CD4-positive, alpha-beta T cell (primary cell): Measurements from ENCODE around the gene GRXCR2. TPM values are rescaled to one million over a fixed set of nuclear protein-coding genes. Genes with fewer than 3 reads are reported as not detected.

Experiments used
- ATAC-seq: fragments of 200-7000 bp; cut with Tn5 transposase; one replicate; pipeline ENCODE4 v1.10.0; 2022; ENCODE audit warnings: mild to moderate bottlenecking; ENCODE audit not compliant: poor library complexity
- CTCF ChIA-PET: fragments of 350-600 bp; sonication (Branson Sonifier 250); formaldehyde crosslinking; loops from one replicate; lab custom pipeline; 2021; ENCODE audit warnings: antibody characterized with exemption, inconsistent platforms; lab: Charles Lee
- POLR2A ChIA-PET: fragments of 350-600 bp; sonication (Branson Sonifier 250); formaldehyde crosslinking; loops from one replicate; lab custom pipeline; 2021; ENCODE audit warnings: antibody characterized with exemption, inconsistent platforms; lab: Charles Lee
- DNase-seq, 14 experiments: peaks; one replicate each; pipeline ENCODE4 v3.0.0-alpha.2; 2013 to 2020; ENCODE audit warnings: mixed read lengths in 2 of 14
- H3K27ac ChIP-seq, 2 donors: one replicate each; pipeline versions ENCODE4 v1.5.1 to v1.7.0; 2013; ENCODE audit warnings: low read length in 2 of 2, low read depth in 1 of 2, mild to moderate bottlenecking in 1 of 2
- H3K27me3 ChIP-seq, 2 experiments: 1 replicate in 1 of 2; 2 replicates in 1 of 2; pipeline versions ENCODE4 v1.6.1 to v1.7.0; 2013; ENCODE audit warnings: low read length in 2 of 2, control low read depth in 1 of 2, mild to moderate bottlenecking in 1 of 2, moderate library complexity in 1 of 2; ENCODE audit not compliant: insufficient read depth in 2 of 2, control insufficient read depth in 1 of 2
- H3K36me3 ChIP-seq: one replicate; pipeline ENCODE4 v1.6.1; 2013; ENCODE audit warnings: low read length, control low read depth; ENCODE audit not compliant: insufficient read depth
- H3K4me1 ChIP-seq: one replicate; pipeline ENCODE4 v1.6.1; 2013; ENCODE audit warnings: low read length, control low read depth; ENCODE audit not compliant: insufficient read depth
- H3K4me3 ChIP-seq: one replicate; pipeline ENCODE4 v1.5.1; 2013; ENCODE audit warnings: mild to moderate bottlenecking, low read length, moderate library complexity
- H3K9me3 ChIP-seq, 2 experiments: 1 replicate in 1 of 2; 2 replicates in 1 of 2; pipeline versions ENCODE4 v1.6.1 to v1.7.0; 2013; ENCODE audit warnings: low read length in 2 of 2, mild to moderate bottlenecking in 2 of 2, control low read depth in 1 of 2, moderate library complexity in 1 of 2; ENCODE audit not compliant: control insufficient read depth in 1 of 2, insufficient read depth in 1 of 2
- H3K27ac Mint-ChIP-seq: one replicate; pipeline ENCODE4 v1.8.0; 2020; ENCODE audit warnings: mixed read lengths
- H3K27me3 Mint-ChIP-seq: one replicate; pipeline ENCODE4 v1.8.0; 2021; ENCODE audit warnings: mixed read lengths
- H3K36me3 Mint-ChIP-seq: one replicate; pipeline ENCODE4 v1.8.0; 2021; ENCODE audit warnings: low read depth, mixed read lengths
- H3K4me1 Mint-ChIP-seq: one replicate; pipeline ENCODE4 v1.8.0; 2021; ENCODE audit warnings: low read depth, mixed read lengths
- H3K4me3 Mint-ChIP-seq: one replicate; pipeline ENCODE4 v1.8.0; 2020; ENCODE audit warnings: mild to moderate bottlenecking, mixed read lengths
- H3K9me3 Mint-ChIP-seq: one replicate; pipeline ENCODE4 v1.8.0; 2020; ENCODE audit warnings: mixed read lengths
- CTCF ChIP-seq: fragments of 200-600 bp; IDR thresholded peaks from one replicate; pipeline ENCODE4 v1.8.0; 2022; ENCODE audit warnings: antibody characterized with exemption, mild to moderate bottlenecking
- intact Hi-C, 2 experiments: fragments of 100-400 bp; cut with DNase I in 1 of 2; cut with micrococcal nuclease in 1 of 2; formaldehyde crosslinking; loops; one replicate each; pipeline versions ENCODE4 v1.15.1 to v1.9.0; 2023 to 2025; cut with DNase I, micrococcal nuclease
- total RNA-seq, 174 experiments: library from RNA in 2 of 174; stranded (reverse) in 2 of 174; gene quantifications; one replicate each; pipeline ENCODE4 v1.2.3 and lab custom pipeline; 2021 to 2026

The GRXCR2 gene
- total RNA-seq, 2 experiments from 2014 or later, result not detected

GRCh38 chr5:145920542-145921210, 47.9 kb upstream of the GRXCR2 start:
- Mint-ChIP-seq H3K27me3 (peaks cover 5% of the 10 kb centered on the region), H3K4me1 (no peaks in the 10 kb centered on the region), H3K36me3 (no peaks in the 10 kb centered on the region), H3K27ac (no peak overlapping the region), H3K9me3 (no peaks in the 10 kb centered on the region), H3K4me3 (no peak overlapping the region)
- TF ChIP-seq CTCF, result no peak
- Histone ChIP-seq H3K4me3 (no peak overlapping the region), H3K9me3 (no peaks in the 10 kb centered on the region), H3K27ac (no peak overlapping the region), H3K27me3 (peaks cover 0 to 3% of the 10 kb centered on the region in 2 experiments), H3K4me1 (no peaks in the 10 kb centered on the region), H3K36me3 (no peaks in the 10 kb centered on the region)
- intact Hi-C loops, result no loop called here
- POLR2A ChIA-PET, result no interaction called here
- DNase-seq (no peak), ATAC-seq (no peak)
- CTCF ChIA-PET, result no interaction called here

DNA sequence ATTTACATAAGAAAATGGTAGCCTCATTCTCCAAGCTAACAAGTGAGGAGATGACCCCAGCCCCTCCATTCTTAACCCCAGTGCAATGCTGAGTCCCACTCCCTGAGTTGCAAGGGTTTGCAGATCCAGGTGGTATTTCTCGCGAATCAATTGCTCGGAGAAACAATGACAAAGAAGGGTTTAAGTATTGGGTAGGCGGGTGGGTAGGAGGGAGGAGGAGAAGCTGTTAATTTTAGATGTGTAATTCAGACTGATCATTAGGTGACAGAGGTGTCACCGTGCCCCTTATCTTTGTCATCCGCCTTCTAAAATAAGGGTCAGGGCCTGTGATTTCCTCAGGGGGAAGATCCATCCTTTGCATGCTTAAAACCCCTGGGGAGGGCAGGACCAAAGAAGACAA, 46.6 kb upstream of the GRXCR2 start:
- Mint-ChIP-seq H3K4me1 (no peaks in the 10 kb centered on the region), H3K36me3 (no peaks in the 10 kb centered on the region), H3K27ac (no peak overlapping the region), H3K27me3 (peaks cover 5% of the 10 kb centered on the region), H3K4me3 (no peak overlapping the region), H3K9me3 (no peaks in the 10 kb centered on the region)
- POLR2A ChIA-PET, result no interaction called here
- no peak for TF ChIP-seq CTCF
- Histone ChIP-seq H3K36me3 (no peaks in the 10 kb centered on the region), H3K4me1 (no peaks in the 10 kb centered on the region), H3K27me3 (peaks cover 0 to 3% of the 10 kb centered on the region in 2 experiments), H3K4me3 (no peak overlapping the region), H3K9me3 (no peaks in the 10 kb centered on the region), H3K27ac (no peak overlapping the region)
- intact Hi-C loops, result no loop called here
- CTCF ChIA-PET, result no interaction called here
- DNase-seq, result no peak
- ATAC-seq, result no peak

GRCh38 chr5:145918397-145918796, 45.6 kb upstream of the GRXCR2 start:
- POLR2A ChIA-PET, result no interaction called here
- Mint-ChIP-seq H3K9me3 (no peaks in the 10 kb centered on the region), H3K27me3 (peaks cover 5% of the 10 kb centered on the region), H3K4me3 (no peak overlapping the region), H3K4me1 (no peaks in the 10 kb centered on the region), H3K27ac (no peak overlapping the region), H3K36me3 (no peaks in the 10 kb centered on the region)
- H3K9me3 ChIP-seq, result no peaks in the 10 kb centered on the region
- no peak for ATAC-seq
- no peak overlapping the region for H3K4me3 ChIP-seq
- CTCF ChIA-PET, result no interaction called here
- intact Hi-C loops, result no loop called here
- no peaks in the 10 kb centered on the region for H3K4me1 ChIP-seq
- no peaks in the 10 kb centered on the region for H3K36me3 ChIP-seq
- no peak overlapping the region for H3K27ac ChIP-seq
- H3K27me3 ChIP-seq, result peaks cover 0 to 3% of the 10 kb centered on the region in 2 experiments
- DNase-seq, result no peak
- TF ChIP-seq CTCF, result no peak
